ENCODE results near the gene KRT82.
"Not testable (repeated sequence)": the region's sequence is repeated elsewhere in the genome, so short reads cannot be mapped to it uniquely, and the experiment has no call there.

Gene KRT82

DNA sequence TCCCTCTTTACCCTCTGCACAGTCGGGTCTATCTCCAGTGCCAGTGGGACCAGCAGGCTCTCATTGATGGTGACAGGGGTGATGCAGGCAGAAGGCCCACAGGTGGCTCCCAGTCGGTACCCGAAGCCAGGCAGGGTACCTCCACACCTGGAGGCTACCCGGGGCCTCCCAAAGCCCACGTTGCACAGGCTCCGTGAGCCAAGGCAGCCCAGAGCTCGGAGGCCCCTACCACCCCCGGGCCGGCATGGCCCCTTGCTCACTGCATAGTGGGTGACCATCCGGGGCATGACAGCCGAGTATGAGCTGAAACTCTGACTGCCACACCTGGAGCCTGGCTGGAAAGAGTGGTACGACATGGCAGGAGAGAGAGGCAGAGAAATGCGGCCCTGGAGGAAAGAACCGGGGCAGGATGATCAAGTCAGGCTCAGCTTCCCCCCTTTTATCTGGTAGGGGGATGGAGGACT lies at the start of gene KRT82:
KRT82 (minus strand) TSS at position 414 of the 464 bp plus-strand sequence; CDS start at position 356, 58 bp downstream.
- TF ChIP-seq POLR2A (IDR thresholded peaks at IDR 0.05; ENCODE audit: low read length) (no peak), GATA1 (IDR thresholded peaks at IDR 0.05; ENCODE audit: low read depth, low read length) (no peak)

DNA sequence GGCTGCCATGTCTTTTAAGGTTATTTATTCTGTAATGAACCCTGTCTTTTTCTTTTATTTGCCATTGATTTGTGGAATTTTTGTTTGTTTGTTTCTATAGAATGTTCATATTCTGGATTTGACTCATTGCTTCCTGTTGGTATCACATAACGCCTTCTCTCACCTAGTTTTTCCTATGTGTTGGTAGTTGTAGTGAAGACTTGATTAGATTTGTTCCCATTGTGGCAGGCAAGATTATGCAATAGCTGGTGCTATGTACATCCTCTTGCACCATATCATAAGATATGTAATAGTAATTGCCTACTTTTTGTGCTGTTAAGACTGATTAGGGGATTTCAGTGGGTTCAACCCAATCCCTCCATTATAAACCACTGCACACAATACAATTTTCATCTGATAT lies 49.7 kb upstream of the KRT82 start:
- DNase-seq, result no peak

More for the DNA sequence above, at the start of gene KRT82:
- DNase-seq, result no peak

DNA sequence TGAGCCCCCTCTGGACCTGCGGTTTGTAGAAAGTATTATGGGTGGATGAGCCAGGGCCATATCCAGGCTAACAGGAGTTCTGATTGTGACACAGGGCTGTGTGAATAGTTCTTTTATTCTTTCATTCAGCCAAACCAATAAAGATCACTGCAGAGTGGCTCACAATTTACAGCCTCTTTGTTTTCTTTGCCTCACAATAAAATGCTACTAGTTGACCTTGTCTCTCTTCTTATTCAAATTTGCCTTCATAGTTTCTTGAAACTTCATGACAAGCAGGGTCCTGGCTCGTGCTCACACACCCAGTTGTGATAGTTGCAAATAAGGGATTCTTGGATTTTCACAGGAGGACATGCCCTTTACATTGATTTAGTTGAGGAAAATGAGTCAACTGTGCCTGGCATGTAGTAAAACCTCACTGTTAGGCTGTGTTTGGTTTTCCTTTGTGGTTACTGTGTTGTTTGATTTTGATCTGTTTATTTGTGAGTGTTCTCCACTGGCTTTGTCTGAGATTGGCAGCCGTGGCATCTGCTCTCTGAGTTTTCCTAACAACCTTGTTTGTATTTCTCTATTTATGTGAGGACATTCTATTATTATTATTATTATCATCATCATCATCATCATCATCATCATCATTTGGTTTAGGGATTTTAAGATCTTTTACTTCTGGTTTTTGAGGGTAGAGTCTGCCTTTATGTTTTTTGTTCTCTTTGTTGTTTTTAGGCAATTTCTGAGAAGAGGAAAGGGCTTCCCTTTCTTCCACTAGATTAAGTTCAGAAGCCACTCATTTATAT lies 48.5 kb upstream of the KRT82 start:
- TF ChIP-seq POLR2A (IDR thresholded peaks at IDR 0.05; ENCODE audit: low read length) (no peak), GATA1 (IDR thresholded peaks at IDR 0.05; ENCODE audit: low read depth, low read length) (no peak)
- no peak for DNase-seq

More for the DNA sequence above, 49.7 kb upstream of the KRT82 start:
- TF ChIP-seq POLR2A (IDR thresholded peaks at IDR 0.05; ENCODE audit: low read length), result no peak
- no peak for TF ChIP-seq GATA1 (IDR thresholded peaks at IDR 0.05; ENCODE audit: low read depth, low read length)

DNA sequence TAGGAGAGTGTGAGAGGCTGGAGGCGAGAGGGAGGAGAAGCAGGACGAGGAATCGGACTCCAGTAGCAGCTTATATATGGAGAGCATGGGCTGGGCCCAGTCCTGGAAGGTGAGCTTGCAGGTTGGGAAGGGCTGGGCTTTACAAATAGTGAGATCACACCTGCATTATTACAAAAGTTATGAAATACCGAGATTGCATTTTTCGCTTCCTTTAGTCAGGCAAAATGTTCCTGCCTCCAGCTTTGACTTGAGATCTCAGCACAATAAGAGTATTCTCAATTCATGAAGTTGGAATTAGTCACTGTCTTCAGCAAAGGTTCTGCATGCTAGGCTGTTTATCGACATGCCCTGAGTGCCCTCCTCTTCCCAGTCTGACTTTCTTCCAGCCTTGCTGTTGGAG lies 46.0 kb upstream of the KRT82 start, which contains the start of gene KRT6B:
KRT6B (minus strand) TSS at position 46 of the 400 bp plus-strand sequence. CDS start 68 bp downstream, outside the sequence.
- DNase-seq, result no peak
- TF ChIP-seq GATA1 (IDR thresholded peaks at IDR 0.05; ENCODE audit: low read depth, low read length) (no peak), POLR2A (IDR thresholded peaks at IDR 0.05; ENCODE audit: low read length) (no peak)

DNA sequence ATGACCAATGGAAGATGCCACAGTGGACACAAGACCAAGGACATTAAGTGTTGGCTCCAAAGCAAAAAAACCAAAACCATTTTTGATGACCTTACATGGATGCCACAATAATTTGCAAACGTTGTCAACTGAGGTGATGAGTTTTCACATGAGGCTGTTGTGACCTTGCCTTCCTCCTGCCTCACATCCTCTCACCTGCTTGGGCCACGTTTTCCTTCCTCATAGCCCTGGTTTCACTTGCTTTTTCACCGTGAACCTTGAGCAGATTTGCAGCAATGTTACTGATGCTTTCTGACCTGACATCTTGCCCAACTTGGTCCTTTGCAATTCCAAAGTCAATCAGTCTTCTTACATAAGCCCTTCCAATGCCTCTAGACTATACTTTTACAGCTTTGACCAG lies 42.1 kb upstream of the KRT82 start:
- TF ChIP-seq POLR2A (IDR thresholded peaks at IDR 0.05; ENCODE audit: low read length), result no peak
- TF ChIP-seq GATA1 (IDR thresholded peaks at IDR 0.05; ENCODE audit: low read depth, low read length), result no peak

DNA sequence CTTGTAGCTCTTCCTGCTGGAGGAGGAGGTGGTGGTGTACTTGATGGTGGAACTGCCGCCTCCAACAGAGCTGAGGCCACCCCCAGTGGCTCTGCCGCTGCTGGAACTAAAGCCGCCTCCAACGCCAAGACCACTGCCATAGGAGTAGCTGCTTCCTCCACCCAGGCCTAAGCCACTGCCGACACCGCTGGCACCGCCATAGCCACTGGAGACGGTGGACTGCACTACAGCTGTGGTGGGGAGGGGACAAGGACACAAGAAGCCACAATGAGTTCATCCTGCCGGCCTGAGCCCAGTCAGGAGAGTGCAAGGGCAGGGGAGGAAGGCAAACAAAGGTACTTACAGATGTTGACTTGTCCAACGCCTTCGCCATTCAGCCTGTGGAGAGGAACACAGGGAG lies 41.1 kb upstream of the KRT82 start:
- not testable (repeated sequence) for DNase-seq

More for the DNA sequence above, 42.1 kb upstream of the KRT82 start:
- DNase-seq, result no peak

DNA sequence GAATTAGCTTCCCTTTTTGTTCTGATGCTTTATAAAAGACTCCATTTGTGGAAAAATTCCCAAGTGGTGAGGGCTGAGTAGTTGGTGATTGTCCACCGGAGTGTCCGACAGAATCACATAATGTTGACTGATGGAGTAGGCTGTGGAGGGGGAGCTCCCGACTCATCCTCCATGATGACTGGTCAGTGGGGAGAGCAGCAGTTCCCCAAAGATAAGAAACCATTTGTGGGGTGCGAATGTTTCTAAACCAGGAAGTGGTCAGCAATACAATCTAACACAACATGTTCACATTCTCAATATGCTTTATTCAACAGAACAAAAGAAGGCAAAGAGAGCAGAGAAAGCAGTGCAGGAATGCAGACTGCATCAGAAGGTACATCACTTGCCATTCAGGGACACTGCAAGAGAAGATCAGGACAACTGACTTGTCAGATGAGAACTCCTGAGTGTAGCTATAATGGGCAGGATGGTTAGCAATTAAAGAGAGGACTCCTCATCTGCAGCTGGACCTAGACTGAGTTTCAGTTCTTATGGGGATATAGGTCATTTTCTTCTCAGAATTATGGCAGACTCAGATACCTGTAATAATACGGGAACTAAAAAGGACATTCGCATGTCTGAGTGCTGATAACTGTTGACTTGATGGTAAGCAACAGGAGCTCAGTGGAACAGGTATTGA lies 40.4 kb upstream of the KRT82 start:
- DNase-seq, result no peak
- TF ChIP-seq GATA1 (IDR thresholded peaks at IDR 0.05; ENCODE audit: low read depth, low read length) (no peak), POLR2A (IDR thresholded peaks at IDR 0.05; ENCODE audit: low read length) (no peak)

DNA sequence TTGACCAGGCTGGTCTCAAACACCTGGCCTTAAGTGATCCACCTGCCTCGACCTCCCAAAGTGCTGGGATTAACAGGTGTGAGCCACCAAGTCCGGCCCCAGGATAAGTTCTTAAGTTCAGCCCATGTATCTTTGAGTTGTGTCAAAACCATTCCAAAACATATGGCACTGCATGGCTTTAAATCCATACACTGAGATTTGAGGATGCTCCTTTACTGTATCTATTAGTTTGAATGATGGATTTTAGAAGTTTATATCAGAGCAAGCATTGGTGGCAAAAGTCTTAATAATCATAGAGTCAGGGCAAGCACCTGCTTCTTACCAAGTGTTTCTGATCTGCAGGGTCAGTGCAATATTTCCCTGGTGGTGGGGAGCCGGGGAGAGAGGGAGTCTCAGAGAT lies 39.7 kb upstream of the KRT82 start:
- no peak for TF ChIP-seq POLR2A (IDR thresholded peaks at IDR 0.05; ENCODE audit: low read length)
- no peak for TF ChIP-seq GATA1 (IDR thresholded peaks at IDR 0.05; ENCODE audit: low read depth, low read length)
- no peak for DNase-seq

DNA sequence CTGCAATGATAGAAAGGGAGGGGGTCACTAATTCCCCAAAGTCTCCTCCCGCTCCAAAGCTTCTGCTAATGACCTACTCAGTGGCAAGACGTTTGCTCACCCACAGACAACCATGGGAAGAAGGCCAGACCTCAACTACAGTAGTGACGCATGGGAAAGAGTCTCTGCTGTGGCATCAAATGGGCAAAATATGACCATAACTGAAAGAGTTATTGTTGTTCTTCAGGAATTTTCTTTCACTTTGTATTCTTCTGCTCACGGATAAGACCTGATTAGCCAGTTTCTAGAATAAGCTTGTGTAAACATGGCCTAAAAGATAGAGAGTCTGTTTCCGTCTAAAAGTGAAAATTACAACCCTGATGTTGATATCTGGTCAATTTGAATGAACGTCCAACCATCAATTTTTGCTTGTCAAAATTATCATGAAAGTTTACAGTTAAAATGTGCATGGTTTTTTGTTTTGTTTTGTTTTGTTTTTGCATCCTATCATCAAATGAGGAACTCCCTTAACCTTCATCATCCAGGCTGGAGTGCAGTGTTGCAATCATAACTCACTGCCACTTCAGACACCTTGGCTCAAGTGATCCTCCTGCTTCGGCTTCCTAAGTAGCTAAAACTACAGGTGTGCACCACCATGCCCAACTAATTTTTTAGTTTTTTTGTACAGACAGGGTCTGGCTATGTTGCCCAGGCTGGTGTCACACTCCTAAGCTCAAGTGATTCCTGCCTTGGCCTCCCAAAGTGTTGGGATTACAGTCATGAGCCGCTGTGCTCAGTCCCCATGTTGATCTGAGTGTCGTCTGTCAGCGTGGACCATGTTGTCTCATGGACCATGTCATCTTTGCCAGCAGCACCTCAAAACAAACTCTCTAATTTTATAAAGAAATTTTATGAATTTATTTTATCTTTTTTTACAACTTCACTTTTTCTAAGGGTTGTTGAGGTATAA lies 38.8 kb upstream of the KRT82 start:
- TF ChIP-seq GATA1 (IDR thresholded peaks at IDR 0.05; ENCODE audit: low read depth, low read length) (no peak), POLR2A (IDR thresholded peaks at IDR 0.05; ENCODE audit: low read length) (no peak)
- no peak for DNase-seq

DNA sequence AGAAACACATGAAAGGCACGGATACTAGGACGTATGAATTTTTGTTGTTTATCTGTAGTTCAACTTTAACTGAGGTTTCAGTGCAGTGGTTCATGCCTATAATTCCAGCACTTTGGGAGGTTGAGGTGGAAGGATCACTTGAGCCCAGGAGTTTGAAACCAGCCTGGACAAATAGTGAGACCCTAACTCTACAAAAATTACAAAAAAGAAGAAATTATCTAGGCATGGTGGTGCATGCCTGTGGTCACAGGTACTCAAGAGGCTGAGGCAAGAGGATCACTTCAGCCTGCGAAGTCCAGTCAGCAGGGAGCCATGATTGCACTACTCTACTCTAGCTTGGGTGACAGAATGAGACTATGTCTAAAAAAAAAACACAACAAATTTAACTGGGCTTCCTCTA lies 37.8 kb upstream of the KRT82 start:
- DNase-seq, result no peak
- TF ChIP-seq POLR2A (IDR thresholded peaks at IDR 0.05; ENCODE audit: low read length) (no peak), GATA1 (IDR thresholded peaks at IDR 0.05; ENCODE audit: low read depth, low read length) (no peak)

DNA sequence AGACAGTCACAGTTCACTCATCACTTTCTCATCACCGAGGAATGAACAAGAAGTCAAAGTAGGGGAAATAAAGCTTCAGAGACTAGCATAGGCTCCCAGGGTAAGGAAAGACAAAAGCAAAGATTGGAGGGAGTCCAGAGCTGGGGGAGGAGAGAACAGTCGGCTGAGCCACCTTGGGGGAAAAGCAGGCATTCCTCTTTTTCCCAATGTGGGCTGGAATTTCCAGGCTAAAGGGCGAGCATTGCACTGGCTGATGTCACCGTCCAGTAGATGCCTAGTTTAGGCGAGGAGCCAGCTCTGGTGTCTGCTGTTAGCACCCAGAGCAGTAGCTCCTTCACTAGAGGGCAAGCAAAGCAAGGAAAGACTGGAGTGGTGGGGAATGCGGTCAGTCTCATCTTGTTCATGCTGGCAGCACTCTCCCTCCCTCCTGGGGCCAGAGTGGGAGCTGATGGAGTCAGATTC lies 36.5 kb upstream of the KRT82 start:
- TF ChIP-seq GATA1 (IDR thresholded peaks at IDR 0.05; ENCODE audit: low read depth, low read length) (no peak), POLR2A (IDR thresholded peaks at IDR 0.05; ENCODE audit: low read length) (no peak)
- DNase-seq, result no peak

DNA sequence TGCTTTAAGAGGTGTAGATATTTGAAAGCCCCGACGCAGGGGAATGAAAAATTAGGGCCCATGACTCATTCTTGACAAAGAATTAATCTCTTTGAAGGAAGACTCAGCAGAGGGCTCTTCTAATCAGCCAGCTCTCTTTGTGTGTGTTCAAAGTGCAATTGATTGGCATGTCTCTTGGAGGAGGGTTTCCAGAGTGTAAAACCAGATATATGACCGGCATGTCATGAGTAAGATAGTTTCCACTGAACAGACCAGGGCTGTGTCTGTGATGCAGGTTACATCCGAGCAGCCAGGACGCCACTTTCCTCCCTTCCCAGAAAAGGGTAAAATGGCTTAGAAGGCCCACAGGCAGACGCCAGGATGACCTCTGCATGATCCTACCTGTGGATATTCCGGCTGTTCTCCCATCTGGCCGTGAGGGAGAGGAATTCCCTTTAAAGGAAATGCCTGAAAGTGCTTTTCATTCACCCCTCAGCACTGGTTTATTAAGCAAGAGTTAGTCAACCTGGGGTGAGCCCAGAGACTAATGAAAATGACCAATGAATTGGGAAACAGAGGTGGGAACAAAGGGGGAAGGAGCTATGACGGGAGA lies 35.3 kb upstream of the KRT82 start:
- no peak for TF ChIP-seq POLR2A (IDR thresholded peaks at IDR 0.05; ENCODE audit: low read length)
- no peak for TF ChIP-seq GATA1 (IDR thresholded peaks at IDR 0.05; ENCODE audit: low read depth, low read length)
- no peak for DNase-seq

DNA sequence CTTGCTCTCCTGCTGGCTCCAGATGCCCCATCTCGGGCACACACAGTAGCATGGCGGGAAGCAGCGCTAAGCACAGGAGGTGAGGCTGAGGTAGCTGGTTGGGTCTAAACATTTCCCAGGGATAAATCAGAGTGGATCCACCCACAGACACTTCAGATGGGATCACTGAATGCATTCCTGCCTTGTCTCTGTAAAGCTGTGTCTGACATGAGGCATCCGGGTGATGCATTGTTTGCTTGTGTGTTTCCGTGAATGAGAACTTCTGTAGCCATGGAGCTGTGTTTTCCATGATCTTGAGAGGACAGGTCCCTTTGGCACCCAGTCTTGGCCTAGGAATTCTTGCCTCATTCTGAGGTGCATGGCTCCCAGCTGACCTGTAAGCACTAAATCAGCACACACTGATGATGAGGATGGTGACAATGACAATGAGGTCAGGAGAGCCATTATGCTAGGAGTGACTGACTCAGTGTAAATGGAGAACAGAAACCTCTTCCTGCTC lies 34.7 kb upstream of the KRT82 start:
- TF ChIP-seq POLR2A (IDR thresholded peaks at IDR 0.05; ENCODE audit: low read length) (no peak), GATA1 (IDR thresholded peaks at IDR 0.05; ENCODE audit: low read depth, low read length) (no peak)
- DNase-seq, result no peak
